GM23338 (cell line): ENCODE measurements around the gene IL16. TPM values are rescaled to one million over a fixed set of nuclear protein-coding genes. Genes with fewer than 3 reads are reported as not detected.

Experiments used
- ATAC-seq: fragments of 200-7000 bp; cut with Tn5 transposase; 3 replicates; pipeline ENCODE4 v1.9.1; 2020
- DNase-seq: peaks from one replicate; pipeline ENCODE4 v3.0.0-alpha.2; 2015; ENCODE audit warnings: low spot score
- H2AFZ ChIP-seq: fragments of 200-600 bp; sonication (generic); 2 replicates; pipeline ENCODE4 v1.8.0; 2016; ENCODE audit warnings: antibody characterized with exemption, mild to moderate bottlenecking, moderate library complexity
- H3F3A ChIP-seq: fragments of 200-600 bp; sonication (generic); replicated peaks from 2 replicates; pipeline ENCODE4 v1.8.0; 2017; ENCODE audit warnings: antibody characterized with exemption, mixed run types, low read depth
- H3K27ac ChIP-seq: fragments of 200-600 bp; sonication (generic); 2 replicates; pipeline ENCODE4 v1.6.1; 2016; ENCODE audit warnings: low read depth
- H3K27me3 ChIP-seq: fragments of 200-600 bp; sonication (generic); 2 replicates; pipeline ENCODE4 v1.8.0; 2016; ENCODE audit warnings: mild to moderate bottlenecking, mixed run types, moderate library complexity; ENCODE audit not compliant: insufficient read depth
- H3K36me3 ChIP-seq: fragments of 200-600 bp; sonication (generic); 2 replicates; pipeline ENCODE4 v1.8.0; 2016; ENCODE audit warnings: mild to moderate bottlenecking; ENCODE audit not compliant: insufficient read depth
- H3K4me1 ChIP-seq: fragments of 200-600 bp; sonication (generic); 2 replicates; pipeline ENCODE4 v1.8.0; 2016; ENCODE audit warnings: mild to moderate bottlenecking, moderate library complexity; ENCODE audit not compliant: insufficient read depth
- H3K4me2 ChIP-seq: fragments of 200-600 bp; sonication (generic); 2 replicates; pipeline ENCODE4 v1.7.1; 2017; ENCODE audit warnings: mixed run types
- H3K4me3 ChIP-seq: fragments of 200-600 bp; sonication (generic); 2 replicates; pipeline ENCODE4 v1.6.1; 2016; ENCODE audit warnings: mixed run types
- H3K79me2 ChIP-seq: fragments of 200-600 bp; sonication (generic); replicated peaks from 2 replicates; pipeline ENCODE4 v1.8.0; 2017; ENCODE audit warnings: mild to moderate bottlenecking; ENCODE audit not compliant: insufficient read depth
- H3K9me2 ChIP-seq: fragments of 200-600 bp; sonication (generic); 2 replicates; pipeline ENCODE4 v1.8.0; 2017; ENCODE audit not compliant: insufficient read depth
- H4K20me1 ChIP-seq: fragments of 200-600 bp; sonication (generic); replicated peaks from 2 replicates; pipeline ENCODE4 v1.8.0; 2017; ENCODE audit warnings: mild to moderate bottlenecking; ENCODE audit not compliant: insufficient read depth
- H3K27ac Mint-ChIP-seq: 2 replicates; pipeline ENCODE4 v1.8.0; 2020; ENCODE audit warnings: inconsistent platforms, mild to moderate bottlenecking, moderate library complexity, mixed read lengths
- H3K27me3 Mint-ChIP-seq: 3 replicates; pipeline ENCODE4 v1.8.0; 2022; ENCODE audit warnings: low read depth, mild to moderate bottlenecking, moderate library complexity, mixed read lengths, inconsistent platforms; ENCODE audit not compliant: insufficient read depth, poor library complexity
- H3K36me3 Mint-ChIP-seq: 3 replicates; pipeline ENCODE4 v1.8.0; 2021; ENCODE audit warnings: low read depth, mild to moderate bottlenecking, inconsistent platforms, moderate library complexity, mixed read lengths
- H3K4me1 Mint-ChIP-seq: 3 replicates; pipeline ENCODE4 v1.8.0; 2020; ENCODE audit warnings: mild to moderate bottlenecking, inconsistent platforms, mixed read lengths
- H3K4me3 Mint-ChIP-seq: 3 replicates; pipeline ENCODE4 v1.8.0; 2021; ENCODE audit warnings: moderate library complexity, mild to moderate bottlenecking, inconsistent platforms, mixed read lengths
- H3K9me3 Mint-ChIP-seq: 3 replicates; pipeline ENCODE4 v1.8.0; 2020; ENCODE audit warnings: moderate library complexity, mild to moderate bottlenecking, inconsistent platforms, mixed read lengths
- CREB1 ChIP-seq: fragments of 250-450 bp; sonication (Bioruptor Pico); IDR thresholded peaks from 2 replicates; pipeline ENCODE4 v1.5.0; 2020; ENCODE audit warnings: low read depth, mild to moderate bottlenecking, moderate library complexity
- EZH2phosphoT487 ChIP-seq: fragments of 200-600 bp; sonication (generic); IDR thresholded peaks from one replicate; pipeline ENCODE4 v1.8.1; 2018; ENCODE audit warnings: antibody characterized with exemption; ENCODE audit not compliant: unreplicated experiment
- JUNB ChIP-seq: IDR thresholded peaks from one replicate; pipeline ENCODE4 v1.6.1; 2016; ENCODE audit warnings: antibody characterized with exemption; ENCODE audit not compliant: unreplicated experiment
- NANOG ChIP-seq: IDR thresholded peaks from 2 replicates; pipeline ENCODE4 v1.6.1; 2016; ENCODE audit warnings: antibody characterized with exemption, borderline replicate concordance
- POLR2AphosphoS5 ChIP-seq: IDR thresholded peaks from 2 replicates; pipeline ENCODE4 v1.6.1; 2016; ENCODE audit warnings: antibody characterized with exemption, low read depth
- STAT1 ChIP-seq: IDR thresholded peaks from one replicate; pipeline ENCODE4 v1.6.1; 2016; ENCODE audit warnings: antibody characterized with exemption; ENCODE audit not compliant: unreplicated experiment
- ZNF114 ChIP-seq: fragments of 250-450 bp; sonication (Bioruptor Pico); IDR thresholded peaks from 2 replicates; pipeline ENCODE4 v1.5.0; 2020; ENCODE audit warnings: mild to moderate bottlenecking, moderate library complexity
- ZNF331 ChIP-seq: fragments of 250-450 bp; sonication (Bioruptor Pico); IDR thresholded peaks from 2 replicates; pipeline ENCODE4 v1.5.0; 2020; ENCODE audit warnings: low read depth, mild to moderate bottlenecking, moderate library complexity
- ZNF462 ChIP-seq: fragments of 250-450 bp; sonication (Bioruptor Pico); IDR thresholded peaks from 2 replicates; pipeline ENCODE4 v1.5.0; 2020; ENCODE audit warnings: mild to moderate bottlenecking, moderate library complexity
- polyA plus RNA-seq: library from polyadenylated mRNA; unstranded; fragments of >200 nt; fragmentation: Nextera tagmentation; extraction: Ambion mirVana; gene quantifications from 2 replicates; pipeline ENCODE4 v1.2.1, GENCODE V29; 2016
- total RNA-seq: library from RNA; depleted of rRNA; stranded (reverse); fragments of >200 nt; shearing (Covaris generic); gene quantifications from 2 replicates; pipeline ENCODE4 v1.2.3, GENCODE V29; 2014
- TF ChIP-seq, protein P1 (sequence below): IDR thresholded peaks from 2 replicates; pipeline ENCODE4 v1.6.1; 2016; ENCODE audit warnings: antibody characterized with exemption
- TF ChIP-seq, protein P2 (sequence below): IDR thresholded peaks from one replicate; pipeline ENCODE4 v1.6.1; 2018; ENCODE audit warnings: antibody characterized with exemption; ENCODE audit not compliant: unreplicated experiment

Gene IL16
- total and polyA plus RNA-seq, 2 experiments from 2014 or later, result 0.29 TPM; not detected in 1

DNA sequence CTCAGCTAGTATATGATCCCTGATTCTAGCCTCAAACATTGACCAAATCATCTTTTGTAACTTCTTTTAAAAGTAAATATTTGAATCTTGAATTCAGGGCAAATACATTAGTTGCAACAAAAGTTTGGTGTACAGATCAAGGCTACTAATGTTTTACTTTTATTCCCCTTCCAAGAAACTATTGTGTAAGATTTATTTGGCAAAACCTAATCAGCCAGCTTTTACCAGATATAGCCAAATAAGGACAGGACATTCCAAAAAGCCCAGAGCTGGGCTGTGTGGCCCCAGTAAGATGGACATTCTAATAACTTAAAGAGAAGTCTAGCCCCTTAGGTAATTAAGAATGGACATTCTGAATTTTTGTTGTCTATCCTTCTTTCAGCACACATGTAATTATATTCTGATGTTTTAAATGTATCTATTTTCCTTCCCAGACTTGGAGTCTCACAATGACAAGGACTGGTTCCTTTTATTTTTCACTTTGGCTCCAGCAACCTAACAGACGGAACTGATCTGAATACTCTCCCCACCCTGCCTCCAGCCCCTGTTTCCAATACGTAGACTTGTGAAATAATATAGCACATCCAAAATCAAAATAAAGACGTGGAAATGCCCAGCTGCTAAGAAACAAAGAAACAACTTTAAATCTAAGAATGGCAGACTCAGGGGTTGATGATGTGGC is 79.2 kb downstream of the IL16 start:
- Histone ChIP-seq H3K36me3 (no peaks in the 10 kb centered on the region; the same call in 1 of the 2 replicates), H3K79me2 (no peaks in the 10 kb centered on the region), H3K27me3 (no peaks in the 10 kb centered on the region), H3K4me2 (no peak overlapping the region), H3K4me3 (no peak overlapping the region), H3K4me1 (peaks cover 6% of the 10 kb centered on the region; the same call in 1 of the 2 replicates), H2AFZ (no peak overlapping the region), H3F3A (no peaks in the 10 kb centered on the region), H3K27ac (no peak overlapping the region), H3K9me2 (no peaks in the 10 kb centered on the region), H4K20me1 (no peaks in the 10 kb centered on the region)
- peaks cover 9% of the 10 kb centered on the region; the same call in 2 of the 3 replicates for H3K4me1 Mint-ChIP-seq
- H3K27me3 Mint-ChIP-seq, result peaks cover 6% of the 10 kb centered on the region
- H3K9me3 Mint-ChIP-seq, result peaks cover 29% of the 10 kb centered on the region
- no peak for TF ChIP-seq ZNF114 (CRISPR knock-in tag)
- DNase-seq, result no peak
- no peak for ATAC-seq
- H3K27ac Mint-ChIP-seq, result no peak overlapping the region
- H3K4me3 Mint-ChIP-seq, result no peak overlapping the region
- peaks cover 14% of the 10 kb centered on the region for H3K36me3 Mint-ChIP-seq

DNA sequence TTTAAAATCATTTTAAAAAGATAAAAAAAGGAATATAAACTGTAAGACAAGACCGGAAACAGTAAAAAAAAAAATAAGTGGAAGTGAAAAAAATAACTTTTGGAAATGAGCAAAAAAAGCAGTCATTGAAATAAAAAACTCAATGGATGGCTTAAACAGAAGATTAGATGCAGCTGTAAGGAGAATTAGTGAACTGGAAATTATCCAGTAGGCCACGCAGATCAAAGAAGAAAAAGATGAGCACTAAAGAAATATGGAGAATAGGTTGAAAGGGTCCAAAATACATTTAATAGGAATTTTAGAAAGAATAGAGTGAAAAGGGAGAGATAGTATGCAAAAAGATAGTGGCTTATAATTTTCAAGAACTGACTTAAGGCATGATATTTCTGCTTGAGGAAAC is 80.3 kb downstream of the IL16 start:
- Mint-ChIP-seq H3K4me3 (no peak overlapping the region), H3K27me3 (peaks cover 10% of the 10 kb centered on the region), H3K4me1 (peaks cover 9% of the 10 kb centered on the region; the same call in 2 of the 3 replicates), H3K36me3 (peaks cover 14% of the 10 kb centered on the region), H3K27ac (no peak overlapping the region), H3K9me3 (peaks cover 29% of the 10 kb centered on the region)
- Histone ChIP-seq H2AFZ (no peak overlapping the region), H3K4me2 (no peak overlapping the region), H3K27ac (no peak overlapping the region), H3K4me3 (no peak overlapping the region), H3K36me3 (no peaks in the 10 kb centered on the region; the same call in 1 of the 2 replicates), H3K79me2 (no peaks in the 10 kb centered on the region), H3K9me2 (no peaks in the 10 kb centered on the region), H4K20me1 (no peaks in the 10 kb centered on the region), H3F3A (no peaks in the 10 kb centered on the region), H3K4me1 (peaks cover 6% of the 10 kb centered on the region; the same call in 1 of the 2 replicates), H3K27me3 (no peaks in the 10 kb centered on the region)
- peak; percentile 19 for DNase-seq
- ATAC-seq, result no peak
- TF ChIP-seq CREB1 (CRISPR knock-in tag), result no peak
- no peak for TF ChIP-seq STAT1
- TF ChIP-seq, protein P1, sequence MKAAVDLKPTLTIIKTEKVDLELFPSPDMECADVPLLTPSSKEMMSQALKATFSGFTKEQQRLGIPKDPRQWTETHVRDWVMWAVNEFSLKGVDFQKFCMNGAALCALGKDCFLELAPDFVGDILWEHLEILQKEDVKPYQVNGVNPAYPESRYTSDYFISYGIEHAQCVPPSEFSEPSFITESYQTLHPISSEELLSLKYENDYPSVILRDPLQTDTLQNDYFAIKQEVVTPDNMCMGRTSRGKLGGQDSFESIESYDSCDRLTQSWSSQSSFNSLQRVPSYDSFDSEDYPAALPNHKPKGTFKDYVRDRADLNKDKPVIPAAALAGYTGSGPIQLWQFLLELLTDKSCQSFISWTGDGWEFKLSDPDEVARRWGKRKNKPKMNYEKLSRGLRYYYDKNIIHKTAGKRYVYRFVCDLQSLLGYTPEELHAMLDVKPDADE, result no peak
- no peak for TF ChIP-seq ZNF114 (CRISPR knock-in tag)
- TF ChIP-seq POLR2AphosphoS5, result no peak
- no peak for TF ChIP-seq ZNF331 (CRISPR knock-in tag)
- TF ChIP-seq NANOG, result no peak
- TF ChIP-seq, protein P2, sequence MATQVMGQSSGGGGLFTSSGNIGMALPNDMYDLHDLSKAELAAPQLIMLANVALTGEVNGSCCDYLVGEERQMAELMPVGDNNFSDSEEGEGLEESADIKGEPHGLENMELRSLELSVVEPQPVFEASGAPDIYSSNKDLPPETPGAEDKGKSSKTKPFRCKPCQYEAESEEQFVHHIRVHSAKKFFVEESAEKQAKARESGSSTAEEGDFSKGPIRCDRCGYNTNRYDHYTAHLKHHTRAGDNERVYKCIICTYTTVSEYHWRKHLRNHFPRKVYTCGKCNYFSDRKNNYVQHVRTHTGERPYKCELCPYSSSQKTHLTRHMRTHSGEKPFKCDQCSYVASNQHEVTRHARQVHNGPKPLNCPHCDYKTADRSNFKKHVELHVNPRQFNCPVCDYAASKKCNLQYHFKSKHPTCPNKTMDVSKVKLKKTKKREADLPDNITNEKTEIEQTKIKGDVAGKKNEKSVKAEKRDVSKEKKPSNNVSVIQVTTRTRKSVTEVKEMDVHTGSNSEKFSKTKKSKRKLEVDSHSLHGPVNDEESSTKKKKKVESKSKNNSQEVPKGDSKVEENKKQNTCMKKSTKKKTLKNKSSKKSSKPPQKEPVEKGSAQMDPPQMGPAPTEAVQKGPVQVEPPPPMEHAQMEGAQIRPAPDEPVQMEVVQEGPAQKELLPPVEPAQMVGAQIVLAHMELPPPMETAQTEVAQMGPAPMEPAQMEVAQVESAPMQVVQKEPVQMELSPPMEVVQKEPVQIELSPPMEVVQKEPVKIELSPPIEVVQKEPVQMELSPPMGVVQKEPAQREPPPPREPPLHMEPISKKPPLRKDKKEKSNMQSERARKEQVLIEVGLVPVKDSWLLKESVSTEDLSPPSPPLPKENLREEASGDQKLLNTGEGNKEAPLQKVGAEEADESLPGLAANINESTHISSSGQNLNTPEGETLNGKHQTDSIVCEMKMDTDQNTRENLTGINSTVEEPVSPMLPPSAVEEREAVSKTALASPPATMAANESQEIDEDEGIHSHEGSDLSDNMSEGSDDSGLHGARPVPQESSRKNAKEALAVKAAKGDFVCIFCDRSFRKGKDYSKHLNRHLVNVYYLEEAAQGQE, result no peak
- no peak for TF ChIP-seq ZNF462 (CRISPR knock-in tag)
- no peak for TF ChIP-seq EZH2phosphoT487
- no peak for TF ChIP-seq JUNB
